ENCODE data around the gene CCS. TPM values are rescaled to one million over a fixed set of nuclear protein-coding genes. Genes with fewer than 3 reads are reported as not detected.

CCS gene
- total and polyA plus RNA-seq, 9 of the 15 experiments (the other 6 are each of a cell fraction or from before 2014, with no cell fraction given): 1.1 to 46.6 (median 26.8) TPM

GRCh38 chr11:66545701-66546367 is 47.2 kb upstream of the CCS start, which contains the start of gene ZDHHC24 (continued):
- TF ChIP-seq RBM25 (IDR thresholded peaks at IDR 0.05; ENCODE audit: low read depth, low read length, severe bottlenecking): peak; percentile 80
- TF ChIP-seq EHMT2 (IDR thresholded peaks at IDR 0.05): no peak
- TF ChIP-seq ETV1 (tag; conservative IDR thresholded peaks at IDR 0.05; ENCODE audit: low read depth): no peak
- TF ChIP-seq HNRNPK (IDR thresholded peaks at IDR 0.05; ENCODE audit: low read depth, low read length, poor library complexity, severe bottlenecking): peak; percentile 81
- peak; percentile 99 for TF ChIP-seq ELF4 (CRISPR knock-in tag; IDR thresholded peaks at IDR 0.05)
- TF ChIP-seq ZNF124 (CRISPR knock-in tag; IDR thresholded peaks at IDR 0.05): no peak
- TF ChIP-seq NCOR1 (IDR thresholded peaks at IDR 0.05): no peak
- TF ChIP-seq POLR3A (IDR thresholded peaks at IDR 0.05; ENCODE audit: borderline replicate concordance, extremely low read depth, insufficient read depth, insufficient read length): no peak
- peak; percentile 59 for TF ChIP-seq TAF1 (IDR thresholded peaks at IDR 0.05; ENCODE audit: control insufficient read depth, extremely low read depth, insufficient read depth, low read length, severe bottlenecking)
- TF ChIP-seq ZNF407 (IDR thresholded peaks at IDR 0.05; ENCODE audit: low read depth): no peak
- TF ChIP-seq AFF4 (CRISPR knock-in tag; IDR thresholded peaks at IDR 0.05): no peak
- TF ChIP-seq MAFG (tag; conservative IDR thresholded peaks at IDR 0.05): no peak
- 0 out of 2 replicates have a peak, but pooled peaks have one; percentile 24 for TF ChIP-seq GATAD2A (IDR thresholded peaks at IDR 0.05)
